Cardiac muscle cell (in vitro differentiated cells and primary cell): ENCODE results near the gene ADCK1. TPM values are rescaled to one million over a fixed set of nuclear protein-coding genes. Genes with fewer than 3 reads are reported as not detected.

Experiments used
- DNase-seq, 2 donors: peaks; one replicate each; pipeline versions ENCODE4 v3.0.0 to v3.0.0-alpha.2; 2010 to 2017; ENCODE audit warnings: low read depth in 1 of 2, low spot score in 1 of 2
- H3K27ac ChIP-seq: fragments of 200-600 bp; sonication (generic); 2 replicates; pipeline ENCODE4 v1.5.1; 2016
- H3K27me3 ChIP-seq: fragments of 200-600 bp; sonication (generic); 2 replicates; pipeline ENCODE4 v1.6.0; 2016; ENCODE audit warnings: control low read depth
- H3K36me3 ChIP-seq: fragments of 200-600 bp; sonication (generic); 2 replicates; pipeline ENCODE4 v1.5.1; 2016; ENCODE audit warnings: control low read depth
- H3K4me1 ChIP-seq: fragments of 200-600 bp; sonication (generic); 2 replicates; pipeline ENCODE4 v1.8.1; 2017; ENCODE audit warnings: low read depth, mild to moderate bottlenecking, mixed run types
- H3K4me3 ChIP-seq: fragments of 200-600 bp; sonication (generic); 2 replicates; pipeline ENCODE4 v1.5.1; 2016; ENCODE audit warnings: mild to moderate bottlenecking
- H3K9me3 ChIP-seq: fragments of 200-600 bp; sonication (generic); 2 replicates; pipeline ENCODE4 v1.5.1; 2017; ENCODE audit warnings: low read depth, mild to moderate bottlenecking, control low read depth
- CTCF ChIP-seq: IDR thresholded peaks from 2 replicates; pipeline ENCODE4 v1.5.1; 2012; ENCODE audit warnings: low read depth, mild to moderate bottlenecking, low read length
- polyA plus RNA-seq: library from polyadenylated mRNA; unstranded; fragments of >200 nt; fragmentation: Nextera tagmentation; extraction: Ambion mirVana; gene quantifications from 2 replicates; pipeline ENCODE4 v1.2.1, GENCODE V29; 2016
- total RNA-seq: library from RNA; depleted of rRNA; stranded (reverse); fragments of >200 nt; gene quantifications from 2 replicates; pipeline ENCODE4 v1.2.3, GENCODE V29; 2016

ADCK1 gene
- total and polyA plus RNA-seq, 2 experiments from 2014 or later = 12.2 to 20.6 TPM

GRCh38 chr14:77964586-77964985 lies 164.7 kb downstream of the ADCK1 start:
- Histone ChIP-seq H3K9me3 (no peaks in the 10 kb centered on the region), H3K27ac (no peak overlapping the region), H3K36me3 (no peaks in the 10 kb centered on the region), H3K4me3 (no peak overlapping the region), H3K27me3 (peaks cover 35% of the 10 kb centered on the region), H3K4me1 (no peaks in the 10 kb centered on the region)
- no peak for DNase-seq
- no peak for TF ChIP-seq CTCF

GRCh38 chr14:77965050-77965449 lies 165.1 kb downstream of the ADCK1 start:
- Histone ChIP-seq H3K36me3 (no peaks in the 10 kb centered on the region), H3K27ac (no peak overlapping the region), H3K4me1 (no peaks in the 10 kb centered on the region), H3K4me3 (no peak overlapping the region), H3K27me3 (peaks cover 35% of the 10 kb centered on the region), H3K9me3 (no peaks in the 10 kb centered on the region)
- DNase-seq = no peak
- no peak for TF ChIP-seq CTCF

- no peak for TF ChIP-seq CTCF
- H3K4me3 ChIP-seq = no peak overlapping the region
- no peaks in the 10 kb centered on the region for H3K36me3 ChIP-seq
- DNase-seq = peak; percentile 6 to 57
- H3K9me3 ChIP-seq = no peaks in the 10 kb centered on the region
- H3K4me1 ChIP-seq = no peaks in the 10 kb centered on the region
- H3K27ac ChIP-seq = no peak overlapping the region
- peaks cover 35% of the 10 kb centered on the region for H3K27me3 ChIP-seq
These were observed 166.1 kb downstream of the ADCK1 start for GRCh38 chr14:77965919-77966435.

GRCh38 chr14:77967110-77967509 lies 167.2 kb downstream of the ADCK1 start:
- H3K9me3 ChIP-seq = no peaks in the 10 kb centered on the region
- no peak overlapping the region for H3K27ac ChIP-seq
- H3K4me1 ChIP-seq = no peaks in the 10 kb centered on the region
- DNase-seq = no peak
- H3K27me3 ChIP-seq = peaks cover 35% of the 10 kb centered on the region
- no peak for TF ChIP-seq CTCF
- H3K36me3 ChIP-seq = no peaks in the 10 kb centered on the region
- no peak overlapping the region for H3K4me3 ChIP-seq

- Histone ChIP-seq H3K36me3 (no peaks in the 10 kb centered on the region), H3K9me3 (no peaks in the 10 kb centered on the region), H3K4me3 (no peak overlapping the region), H3K27me3 (peaks cover 28% of the 10 kb centered on the region), H3K27ac (no peak overlapping the region), H3K4me1 (no peaks in the 10 kb centered on the region)
- no peak for DNase-seq
- no peak for TF ChIP-seq CTCF
These were observed 170.7 kb downstream of the ADCK1 start for GRCh38 chr14:77970646-77971045.

- Histone ChIP-seq H3K9me3 (no peaks in the 10 kb centered on the region), H3K4me3 (no peak overlapping the region), H3K27me3 (peaks cover 13% of the 10 kb centered on the region), H3K27ac (no peak overlapping the region), H3K4me1 (no peaks in the 10 kb centered on the region), H3K36me3 (no peaks in the 10 kb centered on the region)
- no peak for TF ChIP-seq CTCF
- no peak for DNase-seq
These were observed 173.3 kb downstream of the ADCK1 start for GRCh38 chr14:77973246-77973645.
